Neural cell (in vitro differentiated cells): Measurements from ENCODE around the gene TGDS. TPM values are rescaled to one million over a fixed set of nuclear protein-coding genes. Genes with fewer than 3 reads are reported as not detected.

Source experiments
- H2AFZ ChIP-seq: fragments of 200-600, 300-800 bp; sonication (generic), shearing (Covaris generic); 2 replicates; pipeline ENCODE4 v1.6.0; 2014; ENCODE audit warnings: low read depth, mild to moderate bottlenecking, antibody characterized with exemption, low read length, moderate library complexity
- H3F3A ChIP-seq: fragments of 200-600 bp; shearing (Covaris generic); 2 replicates; pipeline ENCODE4 v1.6.1; 2016; ENCODE audit warnings: mild to moderate bottlenecking, moderate library complexity, mixed read lengths, antibody characterized with exemption, low read length; ENCODE audit not compliant: insufficient read depth, poor library complexity, severe bottlenecking
- H3K27ac ChIP-seq: fragments of 200-600, 300-800 bp; sonication (generic), shearing (Covaris generic); 2 replicates; pipeline ENCODE4 v1.5.1; 2014; ENCODE audit warnings: mild to moderate bottlenecking, low read length, moderate library complexity
- H3K27me3 ChIP-seq: fragments of 300-800, 200-600 bp; sonication (generic), shearing (Covaris generic); 2 replicates; pipeline ENCODE4 v1.6.0; 2014; ENCODE audit warnings: mild to moderate bottlenecking, low read depth, low read length, moderate library complexity; ENCODE audit not compliant: insufficient read depth
- H3K36me3 ChIP-seq: fragments of 300-800, 200-600 bp; sonication (generic), shearing (Covaris generic); 2 replicates; pipeline ENCODE4 v1.5.1; 2014; ENCODE audit warnings: mild to moderate bottlenecking, antibody characterized with exemption, low read length, moderate library complexity; ENCODE audit not compliant: insufficient read depth
- H3K4me2 ChIP-seq: fragments of 300-800, 200-600 bp; sonication (generic), shearing (Covaris generic); 2 replicates; pipeline ENCODE4 v1.6.0; 2014; ENCODE audit warnings: mild to moderate bottlenecking, low read length
- H3K4me3 ChIP-seq: fragments of 300-800, 200-600 bp; sonication (generic), shearing (Covaris generic); 2 replicates; pipeline ENCODE4 v1.5.1; 2014; ENCODE audit warnings: mild to moderate bottlenecking, low read length, moderate library complexity
- H3K79me2 ChIP-seq: fragments of 200-600 bp; shearing (Covaris generic); replicated peaks from 2 replicates; pipeline ENCODE4 v1.6.0; 2014; ENCODE audit warnings: mild to moderate bottlenecking, low read length, moderate library complexity; ENCODE audit not compliant: insufficient read depth
- H3K9ac ChIP-seq: fragments of 300-800, 200-600 bp; sonication (generic), shearing (Covaris generic); 2 replicates; pipeline ENCODE4 v1.6.1; 2016; ENCODE audit warnings: mild to moderate bottlenecking, low read length, mixed read lengths
- H3K9me2 ChIP-seq: fragments of 200-600 bp; shearing (Covaris generic); 2 replicates; pipeline ENCODE4 v1.6.1; 2016; ENCODE audit warnings: mild to moderate bottlenecking, low read length, mixed read lengths; ENCODE audit not compliant: insufficient read depth
- H3K9me3 ChIP-seq: fragments of 200-600, 300-800 bp; sonication (generic), shearing (Covaris generic); 2 replicates; pipeline ENCODE4 v1.6.1; 2016; ENCODE audit warnings: mild to moderate bottlenecking, mixed run types, low read length, moderate library complexity, mixed read lengths
- H4K20me1 ChIP-seq: fragments of 200-600 bp; shearing (Covaris generic); 2 replicates; pipeline ENCODE4 v1.6.1; 2016; ENCODE audit warnings: mild to moderate bottlenecking, mixed run types; ENCODE audit not compliant: insufficient read depth
- EP300 ChIP-seq: fragments of 450-650 bp; conservative IDR thresholded peaks from 2 replicates; pipeline ENCODE4 v1.6.1; 2014; ENCODE audit warnings: antibody characterized with exemption, mild to moderate bottlenecking, moderate library complexity; ENCODE audit not compliant: poor library complexity, severe bottlenecking
- EZH2 ChIP-seq: fragments of 200-600, 300-800 bp; shearing (Covaris generic), sonication (generic); IDR thresholded peaks from 2 replicates; pipeline ENCODE4 v1.6.1; 2014; ENCODE audit warnings: antibody characterized with exemption, low read length, borderline replicate concordance, mild to moderate bottlenecking; ENCODE audit not compliant: insufficient read depth, poor library complexity, severe bottlenecking
- MXI1 ChIP-seq: fragments of 450-650 bp; conservative IDR thresholded peaks from 2 replicates; pipeline ENCODE4 v1.6.1; 2014; ENCODE audit warnings: antibody characterized with exemption, mild to moderate bottlenecking; ENCODE audit not compliant: poor library complexity, severe bottlenecking
- POLR2AphosphoS5 ChIP-seq: IDR thresholded peaks from 2 replicates; pipeline ENCODE4 v1.6.1; 2012
- RAD21 ChIP-seq: fragments of 450-650 bp; conservative IDR thresholded peaks from 2 replicates; pipeline ENCODE4 v1.6.1; 2014; ENCODE audit warnings: antibody characterized with exemption, mild to moderate bottlenecking, moderate library complexity
- REST ChIP-seq: IDR thresholded peaks from 2 replicates; pipeline ENCODE4 v1.6.1; 2012; ENCODE audit warnings: borderline replicate concordance
- SMC3 ChIP-seq: fragments of 450-650 bp; conservative IDR thresholded peaks from 2 replicates; pipeline ENCODE4 v1.6.1; 2014; ENCODE audit warnings: antibody characterized with exemption, mild to moderate bottlenecking, moderate library complexity; ENCODE audit not compliant: poor library complexity
- TAF1 ChIP-seq: IDR thresholded peaks from 2 replicates; pipeline ENCODE4 v1.6.1; 2012; ENCODE audit warnings: low read depth
- polyA plus RNA-seq: library from polyadenylated mRNA; depleted of rRNA; stranded (reverse); fragments of >200 nt; gene quantifications from 2 replicates; pipeline ENCODE4 v1.2.3, GENCODE V29; 2014

Gene TGDS
- polyA plus RNA-seq, 1 donor from 2014 or later = 10.2 TPM

GRCh38 chr13:94598281-94598680 is 2.3 kb upstream of the TGDS start:
- no peaks in the 10 kb centered on the region for H3K9me3 ChIP-seq
- no peaks in the 10 kb centered on the region for H3K27me3 ChIP-seq
- H3F3A ChIP-seq = no peaks in the 10 kb centered on the region
- no peaks in the 10 kb centered on the region for H4K20me1 ChIP-seq
- H3K79me2 ChIP-seq = peaks cover 3% of the 10 kb centered on the region
- H3K4me3 ChIP-seq = no peak overlapping the region
- no peak overlapping the region for H3K27ac ChIP-seq
- no peak overlapping the region for H2AFZ ChIP-seq
- no peaks in the 10 kb centered on the region for H3K36me3 ChIP-seq
- TF ChIP-seq RAD21 (no peak), TAF1 (no peak)
- H3K9ac ChIP-seq = no peak overlapping the region
- H3K4me2 ChIP-seq = no peak overlapping the region
- H3K9me2 ChIP-seq = no peaks in the 10 kb centered on the region

- H3K27ac ChIP-seq = peak overlapping the region; percentile 34
- H3K9ac ChIP-seq = peak overlapping the region; percentile 70
Measured at GRCh38 chr13:94596575-94596971, 621 bp upstream of the TGDS start.

GRCh38 chr13:94595001-94595949 is 677 bp downstream of the TGDS start:
- H3K9me2 ChIP-seq = no peaks in the 10 kb centered on the region
- no peak for TF ChIP-seq POLR2AphosphoS5
- no peak for TF ChIP-seq MXI1
- no peak for TF ChIP-seq SMC3
- no peak for TF ChIP-seq REST
- no peak for TF ChIP-seq EZH2
- no peak for TF ChIP-seq EP300
- no peak for TF ChIP-seq TAF1
- H3F3A ChIP-seq = no peaks in the 10 kb centered on the region
- peak overlapping the region; percentile 91 for H3K4me3 ChIP-seq
- no peaks in the 10 kb centered on the region for H3K79me2 ChIP-seq
- peak overlapping the region; percentile 70 for H3K9ac ChIP-seq
- H2AFZ ChIP-seq = peak overlapping the region; percentile 93
- H3K36me3 ChIP-seq = no peaks in the 10 kb centered on the region
- peak overlapping the region; percentile 34 for H3K27ac ChIP-seq
- no peaks in the 10 kb centered on the region for H3K9me3 ChIP-seq
- peak overlapping the region; percentile 65 for H3K4me2 ChIP-seq
- no peaks in the 10 kb centered on the region for H4K20me1 ChIP-seq
- H3K27me3 ChIP-seq = no peaks in the 10 kb centered on the region

More at GRCh38 chr13:94596575-94596971, 621 bp upstream of the TGDS start:
- no peaks in the 10 kb centered on the region for H3K36me3 ChIP-seq
- no peaks in the 10 kb centered on the region for H3K79me2 ChIP-seq
- H3K4me3 ChIP-seq = peak overlapping the region; percentile 91
- TF ChIP-seq MXI1 (no peak), POLR2AphosphoS5 (no peak), TAF1 (no peak)
- peak overlapping the region; percentile 93 for H2AFZ ChIP-seq
- no peaks in the 10 kb centered on the region for H3F3A ChIP-seq
- H3K9me3 ChIP-seq = no peaks in the 10 kb centered on the region
- H3K9me2 ChIP-seq = no peaks in the 10 kb centered on the region
- H3K27me3 ChIP-seq = no peaks in the 10 kb centered on the region
- H3K4me2 ChIP-seq = peak overlapping the region; percentile 65
- H4K20me1 ChIP-seq = no peaks in the 10 kb centered on the region
